Central memory CD8-positive, alpha-beta T cell (primary cell): Measurements from ENCODE around the gene LKAAEAR1.

Experiments
- ATAC-seq: fragments of 150-1000 bp; cut with Tn5 transposase; replicated peaks from 2 replicates; pipeline ENCODE4 v1.10.0; 2022; ENCODE audit warnings: mild to moderate bottlenecking, moderate FRiP score, moderate number of reproducible peaks; ENCODE audit not compliant: poor library complexity, severe bottlenecking; ENCODE audit errors: extremely low read depth
- DNase-seq, 2 donors: peaks; one replicate each; pipeline ENCODE4 v3.0.0; 2021; ENCODE audit warnings: low spot score in 2 of 2
- H3K27ac Mint-ChIP-seq: one replicate; pipeline ENCODE4 v1.8.0; 2022; ENCODE audit warnings: low read depth, mild to moderate bottlenecking, moderate library complexity, mixed read lengths
- H3K27me3 Mint-ChIP-seq: one replicate; pipeline ENCODE4 v1.8.0; 2022; ENCODE audit warnings: mixed read lengths
- H3K36me3 Mint-ChIP-seq: one replicate; pipeline ENCODE4 v1.8.0; 2022; ENCODE audit warnings: mild to moderate bottlenecking, moderate library complexity, mixed read lengths; ENCODE audit not compliant: insufficient read depth
- H3K4me1 Mint-ChIP-seq: one replicate; pipeline ENCODE4 v1.8.0; 2022; ENCODE audit warnings: mixed read lengths
- H3K4me3 Mint-ChIP-seq: one replicate; pipeline ENCODE4 v1.8.0; 2022; ENCODE audit warnings: mild to moderate bottlenecking, moderate library complexity, mixed read lengths
- H3K9me3 Mint-ChIP-seq: one replicate; pipeline ENCODE4 v1.8.0; 2022; ENCODE audit warnings: mixed read lengths

The LKAAEAR1 gene

DNA sequence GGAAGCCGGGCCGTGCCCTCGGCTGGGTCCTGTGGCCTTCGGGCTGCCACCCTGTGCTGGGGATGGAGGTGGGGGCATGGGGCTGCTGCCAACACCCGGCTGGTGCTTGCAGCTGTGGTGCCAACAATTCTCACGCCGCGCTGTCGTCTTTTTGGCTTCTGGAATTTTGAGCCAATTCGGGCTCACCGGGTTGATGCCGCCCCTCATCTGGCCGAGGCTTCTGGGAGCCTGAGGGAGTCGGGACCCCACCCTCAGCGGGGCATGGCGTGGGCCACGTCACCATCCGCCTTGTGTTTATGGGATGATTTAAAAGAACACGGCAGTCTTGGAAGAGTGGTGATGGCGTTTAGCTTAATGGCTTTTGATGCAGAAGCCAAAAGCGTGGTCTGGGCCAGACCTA lies 31.8 kb upstream of the LKAAEAR1 start:
- peaks cover 6% of the 10 kb centered on the region for H3K36me3 Mint-ChIP-seq
- no peaks in the 10 kb centered on the region for H3K9me3 Mint-ChIP-seq
- no peak overlapping the region for H3K4me3 Mint-ChIP-seq
- DNase-seq: no peak
- H3K27me3 Mint-ChIP-seq: no peaks in the 10 kb centered on the region
- no peak overlapping the region for H3K27ac Mint-ChIP-seq
- H3K4me1 Mint-ChIP-seq: peaks cover 8% of the 10 kb centered on the region
- no peak for ATAC-seq

DNA sequence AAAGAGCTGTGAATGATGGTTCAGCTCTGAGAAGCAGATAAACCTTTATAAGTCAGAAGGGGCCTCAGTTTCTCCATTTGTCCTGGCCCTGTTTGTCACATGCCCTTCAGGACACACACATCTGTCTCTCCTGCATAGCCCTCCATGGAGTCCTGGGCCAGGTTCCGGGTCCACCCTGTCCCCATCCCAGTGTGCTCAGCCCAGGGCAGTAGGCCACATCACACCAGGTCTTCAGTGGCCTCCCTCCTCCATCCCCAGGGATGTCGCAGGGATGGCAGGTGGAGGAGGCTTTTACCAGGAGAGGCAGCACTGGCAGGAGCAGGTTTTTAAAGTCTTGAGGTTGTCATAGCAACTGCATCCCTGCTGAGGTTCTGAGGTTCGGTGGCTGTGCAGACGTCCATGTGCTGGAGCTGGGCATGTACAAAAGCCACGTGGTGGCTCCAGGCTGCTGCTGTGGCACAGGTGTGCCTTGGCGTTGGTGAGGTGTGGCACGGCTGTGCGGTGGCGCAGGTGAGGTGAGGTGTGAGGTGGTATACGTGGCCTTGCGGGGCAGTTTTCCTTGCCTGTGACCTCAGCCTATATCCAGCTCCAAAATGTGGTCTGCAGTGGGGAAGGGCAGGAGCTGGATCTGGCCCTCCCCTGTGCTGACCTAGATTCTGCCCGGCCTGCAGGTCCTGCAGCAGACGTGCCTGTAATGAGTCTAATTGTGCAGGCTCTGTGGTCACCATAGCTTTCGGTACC lies 31.1 kb upstream of the LKAAEAR1 start:
- H3K27me3 Mint-ChIP-seq: no peaks in the 10 kb centered on the region
- DNase-seq: peak in 1 of 2 donors; percentile 10
- no peak overlapping the region for H3K27ac Mint-ChIP-seq
- peaks cover 4% of the 10 kb centered on the region for H3K36me3 Mint-ChIP-seq
- no peak overlapping the region for H3K4me3 Mint-ChIP-seq
- no peaks in the 10 kb centered on the region for H3K9me3 Mint-ChIP-seq
- peaks cover 6% of the 10 kb centered on the region for H3K4me1 Mint-ChIP-seq
- ATAC-seq: no peak

DNA sequence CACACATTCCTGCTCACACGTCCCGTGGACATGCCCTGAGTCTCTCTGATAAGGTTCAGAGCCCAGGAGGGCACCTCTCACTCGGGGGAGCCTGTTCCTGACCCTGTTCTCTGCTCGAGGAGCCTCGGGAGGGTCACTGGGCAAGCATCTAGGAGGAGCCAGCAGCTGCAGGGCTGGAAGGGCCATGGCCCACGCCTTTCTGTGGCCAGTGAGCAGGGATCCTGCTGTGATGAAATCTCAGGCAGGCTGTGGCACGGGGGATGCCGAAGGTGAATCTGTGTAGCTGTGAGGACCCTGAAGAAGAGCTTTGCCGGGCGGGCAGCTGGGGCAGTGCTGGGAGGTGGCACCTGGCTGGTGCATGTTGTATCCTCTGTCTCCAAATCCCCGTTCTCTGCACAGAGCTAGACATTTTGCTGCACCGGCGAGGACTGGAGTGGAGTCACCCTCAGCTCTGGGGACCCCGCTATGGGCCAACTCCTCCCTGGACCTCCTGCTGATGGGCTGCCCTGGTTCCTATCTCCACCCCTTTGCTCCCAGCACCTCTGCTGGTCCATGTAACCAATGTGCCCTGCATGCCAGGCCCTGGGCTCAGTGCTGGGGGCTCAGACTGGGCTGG lies 30.3 kb upstream of the LKAAEAR1 start:
- no peaks in the 10 kb centered on the region for H3K27me3 Mint-ChIP-seq
- H3K4me1 Mint-ChIP-seq: no peaks in the 10 kb centered on the region
- H3K36me3 Mint-ChIP-seq: no peaks in the 10 kb centered on the region
- ATAC-seq (no peak), DNase-seq (peak in 1 of 2 donors; percentile 8)
- H3K9me3 Mint-ChIP-seq: no peaks in the 10 kb centered on the region
- H3K27ac Mint-ChIP-seq: no peak overlapping the region
- no peak overlapping the region for H3K4me3 Mint-ChIP-seq

DNA sequence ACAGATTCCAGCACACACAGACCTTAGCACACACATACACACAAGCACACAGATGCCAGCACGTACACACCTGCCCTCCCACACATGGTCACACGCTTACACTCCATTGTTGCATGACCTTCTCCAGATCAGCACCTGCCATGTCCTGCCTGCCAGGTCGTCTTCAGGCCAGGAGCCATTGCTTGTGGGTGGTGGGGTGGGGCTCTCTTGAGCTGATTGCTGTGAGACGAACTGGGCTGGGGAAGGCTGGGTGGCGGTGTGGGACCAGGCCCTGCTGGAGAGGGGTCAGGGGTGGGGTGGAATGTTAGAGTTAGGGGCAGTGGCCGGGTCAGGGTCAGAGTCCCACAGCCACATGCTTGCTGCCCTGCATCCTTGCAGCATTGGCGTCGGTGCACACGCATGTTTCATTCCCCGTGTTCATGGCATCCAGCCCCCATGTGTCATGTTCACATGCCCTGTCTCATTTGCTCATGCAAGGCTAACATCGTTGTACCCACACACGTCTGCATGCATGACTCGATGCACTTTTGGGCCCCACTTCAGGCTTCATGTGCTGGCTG lies 29.7 kb upstream of the LKAAEAR1 start:
- Mint-ChIP-seq H3K36me3 (no peaks in the 10 kb centered on the region), H3K27ac (no peak overlapping the region), H3K9me3 (no peaks in the 10 kb centered on the region), H3K27me3 (no peaks in the 10 kb centered on the region), H3K4me3 (no peak overlapping the region), H3K4me1 (no peaks in the 10 kb centered on the region)
- peak in 1 of 2 donors; percentile 3 for DNase-seq
- ATAC-seq: no peak

DNA sequence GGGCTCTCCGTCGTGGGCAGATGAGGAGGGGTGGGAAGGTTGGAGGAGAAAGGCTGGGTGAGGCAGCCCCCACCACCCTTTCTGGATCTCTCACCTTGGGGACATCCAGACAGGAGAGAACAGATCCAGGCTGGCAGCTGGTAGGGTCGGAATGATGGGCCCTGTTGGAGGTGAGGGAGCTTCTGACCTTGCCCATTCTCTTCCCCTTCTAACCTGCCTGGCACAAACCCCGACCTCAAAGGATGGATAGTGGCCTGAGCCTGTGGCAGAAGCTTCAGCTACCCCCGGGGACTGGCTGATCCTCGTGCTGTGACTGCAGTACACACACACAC lies 29.2 kb upstream of the LKAAEAR1 start:
- Mint-ChIP-seq H3K27me3 (no peaks in the 10 kb centered on the region), H3K4me1 (no peaks in the 10 kb centered on the region), H3K36me3 (no peaks in the 10 kb centered on the region), H3K4me3 (no peak overlapping the region), H3K9me3 (no peaks in the 10 kb centered on the region), H3K27ac (no peak overlapping the region)
- ATAC-seq: no peak
- peak in 1 of 2 donors; percentile 7 for DNase-seq

DNA sequence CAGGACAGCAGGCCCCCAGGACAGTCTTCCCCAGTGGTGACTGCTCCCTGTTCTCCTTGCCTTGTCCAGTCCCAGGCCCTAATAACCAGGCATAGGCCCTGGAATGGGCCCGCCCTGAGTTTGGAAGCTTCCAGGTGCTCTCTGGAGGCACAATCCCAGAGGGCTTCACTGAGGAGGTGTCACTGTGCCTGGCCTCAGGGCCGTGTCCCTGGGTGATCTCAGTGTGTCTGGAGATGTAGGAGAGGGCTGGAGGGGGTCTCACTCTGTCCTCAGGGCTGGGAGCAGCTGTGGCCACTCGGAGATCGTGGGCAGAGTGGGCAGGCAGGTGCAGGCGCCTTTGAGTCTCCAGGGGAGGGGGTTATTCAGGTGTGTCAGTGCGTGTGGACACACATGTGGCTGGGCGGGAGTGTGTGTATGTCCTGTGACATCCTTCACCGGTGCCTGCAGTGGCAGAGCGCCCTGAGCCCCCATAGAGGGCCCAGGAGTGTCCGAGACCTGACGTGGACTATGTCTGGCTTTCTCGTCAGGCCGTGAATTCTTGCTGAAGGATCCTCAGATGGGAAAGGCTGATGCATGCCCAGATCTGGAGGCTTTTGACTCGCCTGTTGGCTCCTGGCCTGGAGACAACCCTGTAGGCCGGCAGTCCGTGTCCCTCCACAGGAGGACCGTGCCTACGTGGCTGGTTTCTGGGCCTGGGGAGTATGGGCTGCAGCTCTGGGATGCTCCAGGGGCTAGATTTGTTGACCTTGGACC lies 28.7 kb upstream of the LKAAEAR1 start:
- peak in 1 of 2 donors; percentile 10 for DNase-seq
- no peak overlapping the region for H3K4me3 Mint-ChIP-seq
- no peaks in the 10 kb centered on the region for H3K36me3 Mint-ChIP-seq
- no peak for ATAC-seq
- no peaks in the 10 kb centered on the region for H3K27me3 Mint-ChIP-seq
- H3K4me1 Mint-ChIP-seq: no peaks in the 10 kb centered on the region
- no peak overlapping the region for H3K27ac Mint-ChIP-seq
- no peaks in the 10 kb centered on the region for H3K9me3 Mint-ChIP-seq

DNA sequence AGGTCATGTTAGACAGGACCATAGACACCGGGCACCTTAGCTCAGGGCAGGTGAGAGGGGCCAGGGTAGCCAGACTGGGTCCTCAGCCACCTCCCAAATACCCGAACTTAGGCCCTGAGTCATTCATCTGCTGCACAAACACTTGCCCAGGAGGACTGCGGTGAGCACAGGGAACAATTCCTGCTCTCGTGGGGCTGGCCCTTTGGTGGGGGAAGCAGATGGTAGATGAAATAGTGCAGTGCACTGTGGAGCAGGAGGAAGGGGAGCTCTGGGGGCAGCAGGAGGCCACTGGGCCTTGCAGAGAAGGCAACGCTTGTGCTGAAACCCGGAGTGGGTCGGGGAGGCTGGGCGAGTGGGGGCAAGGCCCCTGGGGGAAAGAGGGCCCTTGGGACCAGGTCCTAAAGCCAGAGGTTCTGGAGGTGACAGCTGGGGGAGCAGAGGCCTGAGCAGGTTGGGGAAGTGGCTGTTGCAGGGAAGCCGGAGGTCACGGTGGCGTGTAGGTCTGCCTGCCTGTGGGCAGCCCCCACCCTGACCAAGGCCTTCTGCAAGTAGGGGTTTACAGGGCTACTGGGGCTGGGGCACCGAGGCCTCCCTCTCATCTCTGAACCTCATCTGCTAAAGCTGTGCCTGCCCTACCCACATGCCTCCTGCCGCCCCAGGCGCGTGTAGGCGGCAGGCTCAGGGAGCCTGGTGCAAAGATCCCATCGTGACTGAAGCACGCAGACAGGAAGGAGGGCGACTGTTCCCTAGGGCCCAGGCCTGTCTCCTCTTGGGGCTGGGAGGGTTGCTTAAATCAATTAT lies 27.8 kb upstream of the LKAAEAR1 start:
- Mint-ChIP-seq H3K36me3 (no peaks in the 10 kb centered on the region), H3K9me3 (no peaks in the 10 kb centered on the region), H3K4me1 (no peaks in the 10 kb centered on the region), H3K27ac (no peak overlapping the region), H3K4me3 (no peak overlapping the region), H3K27me3 (no peaks in the 10 kb centered on the region)
- DNase-seq (peak in 1 of 2 donors; percentile 13), ATAC-seq (no peak)

DNA sequence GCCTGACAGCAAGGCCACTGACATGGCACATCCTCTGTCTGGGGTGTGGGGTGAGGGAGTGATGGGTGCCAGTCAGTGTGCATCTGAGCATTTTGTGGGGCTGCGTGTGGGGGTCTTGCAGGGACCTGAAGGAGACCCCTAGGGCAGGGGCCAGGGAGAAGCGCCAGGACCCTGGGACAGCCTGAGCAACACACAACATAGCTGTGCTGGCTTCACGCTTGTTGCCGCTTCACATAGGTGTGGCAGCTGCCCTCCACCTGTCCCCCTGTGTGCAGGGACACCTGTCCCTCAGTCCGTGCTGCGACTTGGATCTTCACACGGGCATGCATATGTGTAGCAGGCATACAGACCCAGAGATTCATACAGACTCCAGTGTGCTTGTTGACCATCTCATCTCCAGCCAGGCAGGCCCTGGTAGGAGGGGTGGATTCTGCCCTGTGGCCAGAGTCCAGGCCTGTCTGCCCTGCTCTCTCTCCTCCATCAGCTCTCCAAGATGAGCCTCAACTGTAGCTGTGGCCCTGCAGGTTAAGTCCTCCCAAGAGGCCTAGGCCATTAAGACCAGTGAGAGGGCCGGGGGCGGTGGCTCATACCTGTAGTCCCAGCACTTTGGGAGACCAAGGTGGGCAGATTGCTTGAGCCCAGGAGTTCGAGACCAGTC lies 26.3 kb upstream of the LKAAEAR1 start:
- H3K27ac Mint-ChIP-seq: no peak overlapping the region
- no peaks in the 10 kb centered on the region for H3K36me3 Mint-ChIP-seq
- peaks cover 6% of the 10 kb centered on the region for H3K4me1 Mint-ChIP-seq
- no peaks in the 10 kb centered on the region for H3K9me3 Mint-ChIP-seq
- no peak for ATAC-seq
- peak in 1 of 2 donors; percentile 9 for DNase-seq
- no peak overlapping the region for H3K4me3 Mint-ChIP-seq
- peaks cover 7% of the 10 kb centered on the region for H3K27me3 Mint-ChIP-seq

DNA sequence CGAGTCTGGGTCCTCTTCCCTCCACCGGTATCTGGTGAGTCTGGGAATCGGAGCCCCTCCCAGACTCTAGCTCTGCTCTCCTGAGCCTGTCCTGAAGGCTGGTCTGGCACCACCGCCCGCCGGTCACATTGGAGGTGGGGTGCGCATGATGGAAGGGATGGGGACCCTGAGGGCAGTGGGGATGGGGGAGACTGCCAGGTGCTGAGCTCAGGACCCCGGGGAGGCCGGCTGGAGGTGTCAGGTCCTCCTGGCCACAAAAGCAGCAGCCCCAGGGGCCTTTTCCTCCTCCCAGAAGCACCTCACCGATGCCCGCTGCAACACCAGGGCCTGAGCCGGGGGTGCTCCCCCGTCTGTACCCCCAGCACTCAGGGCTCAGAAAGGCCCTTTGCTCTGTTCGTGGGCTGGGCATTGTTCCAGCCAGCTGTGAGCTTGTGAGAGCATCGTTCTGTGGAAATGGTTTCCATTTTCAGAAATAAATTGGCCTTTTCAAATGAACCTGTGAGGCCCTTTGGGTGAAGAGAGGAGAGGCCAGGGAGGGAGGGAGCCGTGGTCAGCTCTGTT lies 25.7 kb upstream of the LKAAEAR1 start:
- H3K4me1 Mint-ChIP-seq: peaks cover 6% of the 10 kb centered on the region
- H3K36me3 Mint-ChIP-seq: no peaks in the 10 kb centered on the region
- ATAC-seq (no peak), DNase-seq (peak in 1 of 2 donors; percentile 7)
- peaks cover 7% of the 10 kb centered on the region for H3K27me3 Mint-ChIP-seq
- H3K9me3 Mint-ChIP-seq: no peaks in the 10 kb centered on the region
- no peak overlapping the region for H3K4me3 Mint-ChIP-seq
- H3K27ac Mint-ChIP-seq: no peak overlapping the region

DNA sequence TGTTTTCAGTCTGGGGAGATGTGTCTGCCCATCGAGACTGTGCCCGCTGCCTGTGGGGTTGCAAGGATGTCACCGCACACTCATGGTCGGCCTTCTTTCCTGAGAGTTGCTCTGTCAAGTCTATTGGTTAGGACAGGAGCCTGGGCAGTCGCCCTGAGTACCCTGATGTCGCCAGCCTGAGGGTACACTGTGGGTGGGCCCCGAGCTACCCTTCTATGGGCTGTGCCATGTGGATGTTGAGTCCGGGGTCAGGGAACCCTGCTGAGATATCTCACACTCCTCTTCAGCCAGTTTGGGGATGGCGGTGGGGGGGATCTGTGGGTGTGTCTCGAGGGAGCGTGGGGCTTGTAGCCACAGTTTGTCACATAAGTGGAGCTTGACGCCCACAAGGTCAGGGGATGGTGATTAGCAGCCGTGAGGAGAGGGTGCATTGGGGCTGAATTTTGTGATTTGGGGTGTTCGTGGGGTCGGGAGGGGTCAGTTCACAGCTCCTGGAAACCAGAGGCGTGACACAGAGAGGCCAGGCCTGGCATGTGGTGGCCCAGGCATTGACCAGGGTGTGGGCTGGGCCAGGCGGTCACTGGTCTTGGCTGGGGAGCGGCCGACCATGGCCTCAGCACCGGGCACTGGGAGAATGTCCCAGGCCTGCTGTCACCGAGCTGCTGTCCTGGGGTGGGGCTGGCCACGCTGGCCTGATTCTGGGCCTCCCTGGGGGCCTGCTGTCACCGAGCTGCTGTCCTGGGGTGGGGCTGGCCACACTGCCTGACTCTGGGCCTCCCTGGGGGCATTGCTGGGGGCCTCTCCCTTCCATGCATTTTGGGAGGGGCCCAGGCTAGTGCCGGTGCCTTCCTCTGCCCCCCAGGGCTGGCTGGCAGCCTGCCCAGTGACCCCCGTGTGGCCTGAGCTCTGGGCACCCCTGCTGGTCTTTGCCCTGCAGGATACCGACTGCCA lies 24.8 kb upstream of the LKAAEAR1 start:
- ATAC-seq (no peak), DNase-seq (peak in 1 of 2 donors; percentile 11)
- Mint-ChIP-seq H3K9me3 (no peaks in the 10 kb centered on the region), H3K27me3 (peaks cover 9% of the 10 kb centered on the region), H3K4me1 (peaks cover 6% of the 10 kb centered on the region), H3K4me3 (no peak overlapping the region), H3K27ac (no peak overlapping the region), H3K36me3 (no peaks in the 10 kb centered on the region)
